Dermis lymphatic vessel endothelial cell (primary cell): ENCODE data around the gene CATSPER1. TPM values are rescaled to one million over a fixed set of nuclear protein-coding genes. Genes with fewer than 3 reads are reported as not detected.

Experiments
- total RNA-seq: library from RNA; depleted of rRNA; stranded (reverse); fragments of >200 nt; gene quantifications from 2 replicates; pipeline ENCODE4 v1.2.1, GENCODE V29; 2014

The CATSPER1 gene
- 0.26 TPM in 1 of 2 replicates, not detected in the other for total RNA-seq

DNA sequence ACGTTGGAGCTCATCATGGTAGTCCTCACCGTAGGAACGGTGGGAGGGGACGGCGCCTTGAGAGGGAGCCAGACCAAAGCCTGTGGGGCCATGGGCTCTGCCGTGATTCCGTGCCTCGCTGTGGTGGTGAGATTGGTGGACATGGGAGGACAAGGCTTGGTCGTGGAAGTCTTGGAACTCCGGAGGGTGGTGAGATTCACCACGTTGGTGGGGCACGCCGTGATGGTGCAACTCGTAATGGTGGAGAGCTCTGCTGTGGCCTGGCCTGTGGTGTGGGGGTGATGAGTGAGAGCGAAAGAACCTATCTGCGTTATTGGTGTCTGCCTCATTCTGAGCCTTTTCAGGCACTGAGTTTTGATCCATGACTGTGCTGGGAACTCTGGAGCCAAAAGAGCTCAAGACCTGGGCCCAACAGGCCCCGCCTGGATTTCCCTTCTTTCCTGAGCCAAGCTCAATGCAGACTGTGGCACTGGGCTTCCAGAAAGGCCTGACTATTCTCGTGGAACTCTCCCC is at the start of gene CATSPER1:
Gene CATSPER1 (minus strand): TSS at position 463 of the 513 bp plus-strand sequence. CDS start 100 bp downstream, at position 363.

DNA sequence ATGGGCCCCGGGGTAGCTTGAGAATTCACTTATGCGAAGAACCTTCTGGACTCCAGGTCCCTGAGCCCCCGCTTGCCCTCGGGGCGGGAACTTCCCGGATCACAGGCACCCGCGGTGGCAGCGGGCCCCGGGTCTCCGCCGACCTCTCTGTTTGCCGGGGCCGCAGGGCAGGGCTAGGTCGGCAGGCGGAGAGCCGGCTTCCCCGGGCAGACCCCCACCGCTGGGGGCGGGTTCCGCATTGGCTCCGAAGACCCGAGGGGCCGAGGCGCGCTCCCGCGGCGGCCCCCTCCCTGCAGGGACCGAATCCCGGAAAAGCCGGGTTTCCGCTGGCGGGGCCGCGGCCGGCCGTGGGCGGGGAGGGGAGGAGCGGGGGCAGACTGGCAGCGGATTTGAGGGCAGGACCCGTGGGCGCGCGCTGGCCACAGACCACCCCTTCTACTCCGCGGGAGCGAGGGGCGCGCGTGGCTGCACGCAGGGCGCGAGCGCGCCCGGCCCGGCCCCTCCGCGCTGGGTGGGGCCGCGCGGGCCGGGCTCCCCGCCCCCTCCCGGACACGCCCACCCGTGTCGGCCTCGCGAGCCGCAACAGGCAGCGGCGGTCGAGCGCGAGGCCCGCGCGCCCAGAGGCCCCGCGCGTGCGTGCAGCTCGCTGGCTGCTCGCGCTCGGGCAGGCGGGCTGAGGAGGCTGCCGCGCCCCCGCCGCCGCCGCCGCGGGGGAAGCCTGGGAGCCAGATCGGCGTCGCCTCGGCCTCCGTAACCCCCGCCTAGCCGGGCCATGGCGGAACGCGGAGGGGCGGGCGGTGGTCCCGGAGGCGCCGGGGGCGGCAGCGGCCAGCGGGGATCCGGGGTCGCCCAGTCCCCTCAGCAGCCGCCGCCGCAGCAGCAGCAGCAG is 43.7 kb upstream of the CATSPER1 start, which contains the start of gene PACS1:
Gene PACS1 (plus strand): TSS at position 558 of the 889 bp plus-strand sequence. CDS start 215 bp downstream, at position 773.

DNA sequence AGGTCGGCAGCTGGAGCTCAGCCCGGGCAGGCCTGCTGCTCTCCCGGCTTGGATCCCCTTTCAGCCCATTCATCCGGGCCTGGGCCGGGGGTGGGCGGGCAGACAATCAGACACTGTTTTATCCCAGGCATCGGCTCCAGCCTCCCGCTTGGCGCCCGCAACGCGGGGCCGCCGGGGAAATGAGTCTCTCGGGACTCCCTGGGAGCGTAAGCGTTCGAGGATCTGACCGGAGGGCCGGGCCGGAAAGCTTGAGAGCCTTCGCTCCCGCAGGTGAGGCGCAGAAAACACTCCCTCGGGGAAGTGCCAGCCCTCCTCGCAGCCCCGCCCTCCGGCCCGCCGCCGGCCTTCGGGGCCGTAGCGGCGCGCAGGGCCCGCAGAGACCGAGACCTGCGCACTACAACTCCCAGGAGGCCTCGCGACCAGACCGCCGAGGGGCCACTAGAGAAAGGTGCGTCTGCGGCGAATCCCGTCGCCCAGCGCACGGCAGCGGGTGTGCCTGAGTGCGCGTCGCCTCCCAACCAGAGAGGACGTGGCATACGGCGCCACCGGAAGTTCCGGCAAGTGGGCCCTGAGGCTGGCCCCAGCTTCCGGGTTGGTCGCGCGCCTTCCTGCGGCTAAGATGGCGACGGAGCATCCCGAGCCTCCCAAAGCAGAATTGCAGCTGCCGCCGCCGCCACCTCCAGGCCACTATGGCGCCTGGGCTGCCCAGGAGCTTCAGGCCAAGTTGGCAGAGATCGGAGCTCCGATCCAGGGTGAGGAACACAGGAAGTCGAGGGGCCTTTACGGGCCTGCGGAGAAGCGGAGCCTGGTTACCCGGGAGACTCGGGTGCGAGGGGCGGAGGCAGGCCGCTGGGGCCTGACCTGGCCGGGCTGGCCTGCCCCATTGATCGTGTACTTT is 25.7 kb upstream of the CATSPER1 start, which contains the start of gene SF3B2:
Gene SF3B2 (plus strand): TSS at position 599 of the 898 bp plus-strand sequence. CDS start 21 bp downstream, at position 620.

DNA sequence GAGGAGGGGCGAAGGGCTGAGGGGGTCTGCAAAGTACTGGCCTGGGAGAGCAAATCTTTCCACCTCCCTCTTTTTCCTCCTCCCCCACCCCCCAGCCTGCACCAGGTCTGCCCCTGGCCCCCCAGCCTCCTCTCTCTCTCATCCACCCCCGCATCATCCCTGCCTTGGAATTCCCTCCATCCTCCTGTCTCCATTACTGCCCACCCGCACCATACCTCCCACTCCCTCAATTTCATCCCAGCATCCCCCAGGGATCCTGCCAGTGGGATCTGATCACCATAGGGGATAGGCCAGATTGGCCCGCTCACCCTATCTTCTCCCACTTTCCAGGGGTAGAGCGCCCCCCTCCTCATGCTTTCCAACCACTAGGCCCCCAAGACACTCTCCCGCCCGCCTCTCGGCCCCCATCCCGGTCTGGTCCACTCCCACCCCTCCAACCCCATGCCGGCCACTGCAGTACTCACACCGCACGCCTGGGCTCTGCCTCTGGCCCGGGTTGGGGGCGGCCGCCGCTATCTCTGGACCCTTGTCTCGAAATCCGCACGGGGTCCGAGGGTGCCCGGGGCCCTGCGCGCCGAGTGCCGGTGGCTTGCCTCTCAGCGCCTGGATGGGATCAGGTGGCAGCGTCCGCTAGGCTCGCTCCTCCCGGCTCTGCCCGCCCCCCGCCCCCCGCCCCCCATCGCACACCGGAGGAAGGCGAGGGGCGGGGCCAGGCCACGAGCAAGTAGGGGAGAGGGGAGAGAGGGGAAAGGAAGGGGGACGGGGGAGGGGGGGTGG is 22.5 kb upstream of the CATSPER1 start, which contains the start of gene GAL3ST3:
Gene GAL3ST3 (minus strand): TSS at position 615 of the 777 bp plus-strand sequence. CDS start 3,746 bp downstream, outside the sequence.

DNA sequence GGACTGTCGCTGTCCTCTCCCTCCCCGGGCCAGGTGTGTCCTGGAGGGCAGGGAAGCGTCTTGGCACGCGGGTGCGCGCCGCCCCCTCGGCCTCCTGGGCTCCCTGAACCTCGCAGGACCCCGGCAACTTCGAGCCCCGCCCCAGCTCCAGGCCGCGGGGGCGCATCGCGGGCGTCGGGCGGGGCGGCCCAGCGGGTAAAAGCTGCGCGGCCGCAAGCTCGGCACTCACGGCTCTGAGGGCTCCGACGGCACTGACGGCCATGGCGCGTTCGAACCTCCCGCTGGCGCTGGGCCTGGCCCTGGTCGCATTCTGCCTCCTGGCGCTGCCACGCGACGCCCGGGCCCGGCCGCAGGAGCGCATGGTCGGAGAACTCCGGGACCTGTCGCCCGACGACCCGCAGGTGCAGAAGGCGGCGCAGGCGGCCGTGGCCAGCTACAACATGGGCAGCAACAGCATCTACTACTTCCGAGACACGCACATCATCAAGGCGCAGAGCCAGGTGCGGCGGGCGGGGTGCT is 14.4 kb downstream of the CATSPER1 start, which contains the start of gene CST6:
Gene CST6 (plus strand): TSS at position 224 of the 519 bp plus-strand sequence. CDS start 37 bp downstream, at position 261.

DNA sequence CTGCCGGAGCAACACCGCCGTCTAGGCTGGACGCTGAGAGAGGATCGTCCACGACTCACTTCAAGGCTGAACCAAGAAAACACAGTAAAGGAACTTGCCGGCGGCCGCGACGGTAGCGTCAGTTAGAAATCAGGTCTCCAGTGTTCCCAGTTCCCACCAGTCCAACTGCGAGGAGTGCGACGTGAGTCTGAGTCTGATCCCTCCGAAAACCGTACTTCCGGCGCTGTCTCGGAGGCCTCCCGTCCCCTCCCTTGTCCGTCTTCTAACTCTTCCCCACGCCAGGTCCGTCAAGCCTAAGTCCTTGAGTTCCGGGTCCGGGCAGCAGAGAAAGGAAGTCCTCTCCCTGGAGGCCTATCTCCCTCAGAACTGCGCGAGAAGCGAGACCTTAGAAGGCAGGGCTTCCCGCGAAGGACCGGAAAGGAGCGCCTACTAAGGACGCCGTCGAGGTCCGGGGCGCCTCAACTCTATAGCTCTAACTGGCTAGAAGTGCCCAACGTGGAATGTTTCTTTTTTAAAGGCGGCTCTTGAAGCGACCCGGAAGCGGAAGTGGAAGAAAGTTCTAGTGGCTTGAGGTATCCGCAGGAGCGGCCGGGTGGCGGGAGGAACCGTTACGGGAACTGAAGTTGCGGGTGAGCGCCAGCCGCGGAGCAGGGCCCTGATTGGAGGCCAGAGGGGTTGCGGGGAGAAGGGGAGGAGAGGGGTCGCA is 24.2 kb downstream of the CATSPER1 start, which contains the start of the genes BANF1 and EIF1AD:
Gene BANF1 (plus strand): TSS at position 562 of the 706 bp plus-strand sequence. CDS start 748 bp downstream, outside the sequence.
Gene EIF1AD (minus strand): TSS at position 216 of the 706 bp plus-strand sequence. CDS start 1,768 bp downstream, outside the sequence.

Other genes with a start within 250 kb of the CATSPER1 start
- gene AP5B1, start 245.5 kb downstream of the CATSPER1 start, total RNA-seq = 8.0 and 8.5 TPM in 2 replicates
- gene OVOL1, start 239.4 kb downstream of the CATSPER1 start, total RNA-seq = not detected in 2 replicates
- 0.22 and 0.52 TPM in 2 replicates for gene SNX32, start 192.5 kb downstream of the CATSPER1 start, total RNA-seq
- 806 and 989 TPM in 2 replicates for gene CFL1, start 168.3 kb downstream of the CATSPER1 start, total RNA-seq
- gene MUS81, start 166.0 kb downstream of the CATSPER1 start, total RNA-seq = 31.1 and 35.2 TPM in 2 replicates
- 26.3 and 28.1 TPM in 2 replicates for gene EFEMP2, start 153.7 kb downstream of the CATSPER1 start, total RNA-seq
- 0.17 and 0.33 TPM in 2 replicates for gene CTSW, start 146.6 kb downstream of the CATSPER1 start, total RNA-seq
- gene FIBP, start 138.0 kb downstream of the CATSPER1 start, total RNA-seq = 135 and 155 TPM in 2 replicates
- 34.1 and 38.2 TPM in 2 replicates for gene CCDC85B, start 135.8 kb downstream of the CATSPER1 start, total RNA-seq
- gene FOSL1, start 126.1 kb downstream of the CATSPER1 start, total RNA-seq = 0.76 and 1.5 TPM in 2 replicates
- 15.7 and 16.7 TPM in 2 replicates for gene C11orf68, start 107.4 kb downstream of the CATSPER1 start, total RNA-seq
- 94.6 and 110 TPM in 2 replicates for gene DRAP1, start 107.1 kb downstream of the CATSPER1 start, total RNA-seq
- gene TSGA10IP, start 81.0 kb downstream of the CATSPER1 start, total RNA-seq = not detected in 2 replicates
- 33.8 and 34.3 TPM in 2 replicates for gene SART1, start 64.7 kb downstream of the CATSPER1 start, total RNA-seq
- gene EIF1AD, start 24.3 kb downstream of the CATSPER1 start, total RNA-seq = 25.1 and 27.2 TPM in 2 replicates
- 17.5 and 20.4 TPM in 2 replicates for gene BANF1, start 24.0 kb downstream of the CATSPER1 start, total RNA-seq
- 0.11 and 0.34 TPM in 2 replicates for gene CST6, start 14.5 kb downstream of the CATSPER1 start, total RNA-seq
- gene GAL3ST3, start 22.7 kb upstream of the CATSPER1 start, total RNA-seq = 0.09 and 0.11 TPM in 2 replicates
- 69.2 and 74.9 TPM in 2 replicates for gene SF3B2, start 25.9 kb upstream of the CATSPER1 start, total RNA-seq
- gene PACS1, start 43.8 kb upstream of the CATSPER1 start, total RNA-seq = 19.5 and 30.9 TPM in 2 replicates
- 6.3 and 8.3 TPM in 2 replicates for gene KLC2, start 231.2 kb upstream of the CATSPER1 start, total RNA-seq
- 62.6 and 66.1 TPM in 2 replicates for gene RAB1B, start 242.2 kb upstream of the CATSPER1 start, total RNA-seq